GM21825 (cell line): ENCODE results near the gene EBF3.

Source experiments
- ATAC-seq: cut with Tn5 transposase; IDR thresholded peaks from one replicate; pipeline ENCODE4 v1.9.1; 2021; ENCODE audit warnings: mild to moderate bottlenecking, moderate library complexity; ENCODE audit not compliant: unreplicated experiment

EBF3 gene

GRCh38 chr10:129841071-129841470, 123.0 kb downstream of the EBF3 start:
- no peak for ATAC-seq

- no peak for ATAC-seq
Measured at GRCh38 chr10:129840196-129840590, 123.9 kb downstream of the EBF3 start.

GRCh38 chr10:129839285-129840195, 124.5 kb downstream of the EBF3 start:
- ATAC-seq, result no peak

GRCh38 chr10:129838794-129839193, 125.3 kb downstream of the EBF3 start:
- ATAC-seq, result no peak

- no peak for ATAC-seq
Measured at GRCh38 chr10:129837909-129838582, 126.0 kb downstream of the EBF3 start.

- ATAC-seq, result no peak
Measured at GRCh38 chr10:129836253-129836652, 127.8 kb downstream of the EBF3 start.

GRCh38 chr10:129833994-129834739, 129.9 kb downstream of the EBF3 start:
- no peak for ATAC-seq

GRCh38 chr10:129833468-129833950, 130.6 kb downstream of the EBF3 start:
- ATAC-seq, result no peak

GRCh38 chr10:129832573-129833467, 131.3 kb downstream of the EBF3 start:
- ATAC-seq, result no peak

- no peak for ATAC-seq
Measured at GRCh38 chr10:129831150-129831549, 132.9 kb downstream of the EBF3 start.

GRCh38 chr10:129825826-129826225, 138.2 kb downstream of the EBF3 start:
- no peak for ATAC-seq

GRCh38 chr10:129825221-129825620, 138.9 kb downstream of the EBF3 start:
- no peak for ATAC-seq

- no peak for ATAC-seq
Measured at GRCh38 chr10:129820451-129820850, 143.6 kb downstream of the EBF3 start.

GRCh38 chr10:129816656-129817045, 147.4 kb downstream of the EBF3 start:
- ATAC-seq, result no peak

- ATAC-seq, result no peak
Measured at GRCh38 chr10:129815898-129816655, 148.0 kb downstream of the EBF3 start.

GRCh38 chr10:129814681-129815646, 149.1 kb downstream of the EBF3 start:
- ATAC-seq, result no peak

- ATAC-seq, result no peak
Measured at GRCh38 chr10:129812398-129812797, 151.7 kb downstream of the EBF3 start.

GRCh38 chr10:129811208-129811607, 152.9 kb downstream of the EBF3 start:
- ATAC-seq, result no peak
